ENCODE data around the gene OPCML.

OPCML gene

DNA sequence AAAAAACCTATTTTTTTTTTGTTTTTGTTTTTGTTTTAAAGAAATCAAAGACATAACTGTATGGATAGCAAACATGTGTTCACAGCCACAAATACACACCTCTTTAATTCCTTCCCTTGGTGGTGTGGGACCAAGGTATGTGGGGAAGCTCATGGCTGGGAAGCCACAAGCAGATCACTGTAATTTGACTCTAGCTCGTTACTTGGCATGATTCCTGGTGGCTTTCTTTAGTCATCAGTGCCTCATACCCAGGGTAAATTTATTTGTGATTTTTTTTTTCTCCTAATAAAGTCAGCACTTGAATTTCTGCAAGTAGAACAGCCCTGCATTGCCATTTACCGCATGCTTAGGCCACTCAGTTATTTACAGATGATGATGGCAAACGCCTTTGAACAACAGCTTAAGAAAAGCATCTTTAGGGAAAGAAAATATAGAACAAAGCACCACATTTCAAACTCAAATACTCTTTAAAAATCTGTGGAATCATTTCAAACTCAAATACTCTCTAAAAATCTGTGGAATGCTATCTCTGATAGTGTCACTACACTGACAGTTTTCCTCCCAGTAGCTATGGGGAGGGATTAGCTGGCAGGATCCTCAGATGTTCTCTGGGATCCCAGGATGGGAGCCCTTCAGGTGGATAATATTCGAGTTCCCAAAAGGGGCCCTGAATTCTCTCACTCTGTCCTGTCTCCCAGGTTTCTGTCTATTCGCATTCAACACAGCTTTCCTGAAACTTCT is 687.2 kb downstream of the OPCML start:
- Histone ChIP-seq H3K36me3 (ENCODE audit: control insufficient read depth in 2 of 2, insufficient read depth in 2 of 2, low read length in 2 of 2) (no peaks in the 10 kb centered on the region), H3K4me1 (ENCODE audit: control insufficient read depth, insufficient read depth, low read length) (no peaks in the 10 kb centered on the region), H3K27ac (ENCODE audit: low read length) (no peak overlapping the region), H3K27me3 (ENCODE audit: control insufficient read depth in 1 of 2, insufficient read depth in 2 of 2, low read length in 2 of 2) (no peaks in the 10 kb centered on the region), H3K9ac (ENCODE audit: low read length in 2 of 2) (no peak overlapping the region), H3K4me3 (ENCODE audit: low read length in 2 of 2) (no peak overlapping the region), H3K9me3 (ENCODE audit: control insufficient read depth in 2 of 2, low read length in 2 of 2) (no peaks in the 10 kb centered on the region)

DNA sequence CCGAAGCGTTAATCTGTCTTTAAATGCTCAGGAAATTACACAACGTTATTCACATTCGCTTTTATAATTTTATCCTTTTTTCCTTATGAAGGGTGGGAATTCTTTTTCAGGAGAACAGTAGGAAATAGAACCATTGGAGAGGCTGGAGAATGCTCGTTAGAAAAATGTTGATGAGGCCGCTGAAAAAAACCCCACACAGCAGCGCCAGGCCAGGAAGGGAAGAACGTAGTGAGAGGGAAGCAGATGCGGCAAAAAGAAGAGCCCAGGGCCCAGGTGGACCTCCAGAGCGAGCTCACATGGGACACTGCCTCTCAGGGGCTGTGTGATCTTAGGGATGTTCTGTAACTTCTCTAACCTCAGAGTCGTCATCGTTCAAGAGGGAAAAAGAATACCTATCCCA is 691.6 kb downstream of the OPCML start:
- Histone ChIP-seq H3K27me3 (ENCODE audit: control insufficient read depth in 1 of 2, insufficient read depth in 2 of 2, low read length in 2 of 2) (no peaks in the 10 kb centered on the region), H3K4me1 (ENCODE audit: control insufficient read depth, insufficient read depth, low read length) (no peaks in the 10 kb centered on the region), H3K9me3 (ENCODE audit: control insufficient read depth in 2 of 2, low read length in 2 of 2) (no peaks in the 10 kb centered on the region), H3K4me3 (ENCODE audit: low read length in 2 of 2) (no peak overlapping the region), H3K36me3 (ENCODE audit: control insufficient read depth in 2 of 2, insufficient read depth in 2 of 2, low read length in 2 of 2) (no peaks in the 10 kb centered on the region), H3K9ac (ENCODE audit: low read length in 2 of 2) (no peak overlapping the region), H3K27ac (ENCODE audit: low read length) (no peak overlapping the region)

DNA sequence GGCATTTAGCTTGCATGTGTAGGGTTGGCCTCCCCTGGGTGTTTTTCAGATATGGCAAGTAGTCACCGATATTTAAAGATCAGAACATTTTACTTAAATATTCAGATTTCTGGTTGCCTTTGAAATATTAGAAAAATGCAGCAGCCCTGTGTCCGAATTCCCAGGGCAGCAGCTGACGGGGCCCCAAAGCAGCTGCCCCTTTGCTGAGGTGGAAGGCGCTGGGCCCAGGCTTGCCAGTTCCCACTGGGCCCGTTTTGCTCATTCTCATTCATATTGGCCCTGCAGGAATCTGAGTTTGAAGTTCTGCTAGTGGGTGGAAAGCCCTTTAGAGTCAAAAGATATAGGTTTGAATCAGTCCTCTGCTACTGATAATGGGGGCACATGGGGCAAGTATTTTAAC is 692.1 kb downstream of the OPCML start:
- Histone ChIP-seq H3K4me1 (ENCODE audit: control insufficient read depth, insufficient read depth, low read length) (no peaks in the 10 kb centered on the region), H3K27ac (ENCODE audit: low read length) (no peak overlapping the region), H3K9ac (ENCODE audit: low read length in 2 of 2) (no peak overlapping the region), H3K4me3 (ENCODE audit: low read length in 2 of 2) (no peak overlapping the region), H3K36me3 (ENCODE audit: control insufficient read depth in 2 of 2, insufficient read depth in 2 of 2, low read length in 2 of 2) (no peaks in the 10 kb centered on the region), H3K27me3 (ENCODE audit: control insufficient read depth in 1 of 2, insufficient read depth in 2 of 2, low read length in 2 of 2) (no peaks in the 10 kb centered on the region), H3K9me3 (ENCODE audit: control insufficient read depth in 2 of 2, low read length in 2 of 2) (no peaks in the 10 kb centered on the region)

DNA sequence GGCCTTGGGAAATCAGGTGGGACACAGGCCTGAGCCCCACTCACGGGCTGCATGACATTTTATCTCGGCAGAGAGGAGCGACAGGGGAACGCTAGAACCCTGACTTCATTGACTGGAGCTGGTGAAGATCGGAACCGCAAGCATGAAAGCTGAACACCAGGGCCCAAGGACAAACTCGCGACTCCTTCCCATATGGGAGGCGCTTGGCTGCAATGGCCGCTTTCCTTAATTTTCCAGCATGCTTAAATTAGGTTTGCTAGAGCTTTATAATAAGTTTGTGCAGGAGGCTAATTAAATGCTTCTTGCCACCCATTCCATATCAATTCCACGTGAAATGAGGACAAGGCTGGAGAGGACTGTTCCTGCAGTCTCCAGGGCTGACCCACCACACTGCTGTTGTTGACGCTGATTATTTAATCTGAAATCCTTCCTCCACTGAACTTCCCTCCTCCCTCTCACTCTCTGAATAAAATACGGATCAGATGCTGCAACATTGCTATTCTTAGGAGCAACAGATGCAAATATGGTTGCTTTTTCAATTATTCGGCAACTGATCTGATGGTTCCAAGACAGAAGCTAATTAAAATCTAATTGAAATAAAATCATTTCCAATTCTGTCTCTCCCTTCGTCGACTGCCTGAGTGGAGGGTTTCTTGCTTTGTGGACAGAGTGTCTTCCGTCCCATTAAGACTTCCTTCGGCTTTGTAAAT is 692.9 kb downstream of the OPCML start:
- Histone ChIP-seq H3K4me1 (ENCODE audit: control insufficient read depth, insufficient read depth, low read length) (no peaks in the 10 kb centered on the region), H3K27me3 (ENCODE audit: control insufficient read depth in 1 of 2, insufficient read depth in 2 of 2, low read length in 2 of 2) (no peaks in the 10 kb centered on the region), H3K9me3 (ENCODE audit: control insufficient read depth in 2 of 2, low read length in 2 of 2) (no peaks in the 10 kb centered on the region), H3K4me3 (ENCODE audit: low read length in 2 of 2) (no peak overlapping the region), H3K27ac (ENCODE audit: low read length) (no peak overlapping the region), H3K9ac (ENCODE audit: low read length in 2 of 2) (no peak overlapping the region), H3K36me3 (ENCODE audit: control insufficient read depth in 2 of 2, insufficient read depth in 2 of 2, low read length in 2 of 2) (no peaks in the 10 kb centered on the region)

DNA sequence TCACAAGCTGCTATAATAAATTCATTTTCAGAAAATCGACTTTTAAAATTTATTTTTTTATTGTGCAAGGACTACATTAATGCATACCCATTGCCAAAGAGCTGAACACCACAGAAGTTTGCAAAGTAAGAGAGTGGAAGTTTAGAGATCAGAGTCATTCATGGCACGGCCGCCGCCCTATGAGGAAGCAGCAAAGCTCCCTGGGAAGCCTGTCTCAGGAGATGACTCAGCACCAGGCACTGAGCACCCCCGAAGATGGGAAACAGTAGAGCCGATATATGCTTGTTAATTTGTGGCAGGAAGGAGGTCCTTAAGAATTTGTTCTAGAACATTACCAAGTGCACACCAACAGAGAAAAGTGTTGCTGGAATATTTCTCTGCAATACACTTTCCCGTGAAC is 693.7 kb downstream of the OPCML start:
- Histone ChIP-seq H3K27ac (ENCODE audit: low read length) (no peak overlapping the region), H3K4me1 (ENCODE audit: control insufficient read depth, insufficient read depth, low read length) (no peaks in the 10 kb centered on the region), H3K36me3 (ENCODE audit: control insufficient read depth in 2 of 2, insufficient read depth in 2 of 2, low read length in 2 of 2) (no peaks in the 10 kb centered on the region), H3K9ac (ENCODE audit: low read length in 2 of 2) (no peak overlapping the region), H3K9me3 (ENCODE audit: control insufficient read depth in 2 of 2, low read length in 2 of 2) (no peaks in the 10 kb centered on the region), H3K27me3 (ENCODE audit: control insufficient read depth in 1 of 2, insufficient read depth in 2 of 2, low read length in 2 of 2) (no peaks in the 10 kb centered on the region), H3K4me3 (ENCODE audit: low read length in 2 of 2) (no peak overlapping the region)

DNA sequence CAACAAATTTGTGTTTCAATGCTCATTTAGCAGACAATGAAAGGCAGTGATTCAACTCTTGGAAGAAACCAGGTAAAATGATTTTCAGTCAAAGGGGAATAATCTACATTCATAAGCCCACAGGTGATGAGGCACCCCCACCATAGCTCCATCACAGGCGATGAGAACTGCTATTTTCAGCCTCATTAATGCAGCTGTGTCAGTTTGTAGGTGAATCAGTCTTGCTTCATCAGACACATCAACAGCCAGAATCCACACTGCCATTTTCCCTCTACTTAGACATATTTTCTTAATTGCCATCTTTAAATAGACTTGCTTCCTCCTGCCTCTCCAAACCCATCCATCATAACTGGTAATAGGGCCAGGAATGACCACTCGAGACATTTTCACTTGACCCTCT is 701.0 kb downstream of the OPCML start:
- Histone ChIP-seq H3K4me3 (ENCODE audit: low read length in 2 of 2) (no peak overlapping the region), H3K27ac (ENCODE audit: low read length) (no peak overlapping the region), H3K27me3 (ENCODE audit: control insufficient read depth in 1 of 2, insufficient read depth in 2 of 2, low read length in 2 of 2) (no peaks in the 10 kb centered on the region), H3K9ac (ENCODE audit: low read length in 2 of 2) (no peak overlapping the region), H3K36me3 (ENCODE audit: control insufficient read depth in 2 of 2, insufficient read depth in 2 of 2, low read length in 2 of 2) (no peaks in the 10 kb centered on the region), H3K4me1 (ENCODE audit: control insufficient read depth, insufficient read depth, low read length) (no peaks in the 10 kb centered on the region), H3K9me3 (ENCODE audit: control insufficient read depth in 2 of 2, low read length in 2 of 2) (no peaks in the 10 kb centered on the region)

DNA sequence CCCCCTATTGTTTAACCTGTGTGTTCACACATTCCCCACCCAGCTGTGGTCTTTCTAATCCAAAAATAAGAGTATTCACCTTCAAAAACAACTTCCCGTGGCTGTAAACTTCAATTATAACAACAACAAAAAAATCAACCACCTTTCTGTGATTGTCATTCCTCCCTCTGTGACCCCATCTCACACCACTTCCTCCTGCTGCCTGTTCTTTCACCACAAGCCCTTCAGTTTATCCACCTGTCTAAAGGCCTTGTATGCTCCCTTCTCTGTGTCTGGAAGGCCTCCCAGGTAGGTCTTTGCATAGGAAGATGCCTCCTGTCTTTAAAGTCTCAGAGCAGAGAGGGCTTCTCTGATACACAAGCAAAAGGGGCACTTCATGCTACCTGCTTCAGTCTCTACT is 707.7 kb downstream of the OPCML start:
- H3K27me3 ChIP-seq (ENCODE audit: control insufficient read depth in 1 of 2, insufficient read depth in 2 of 2, low read length in 2 of 2) = no peaks in the 10 kb centered on the region
- no peak overlapping the region for H3K27ac ChIP-seq (ENCODE audit: low read length)
- no peaks in the 10 kb centered on the region for H3K36me3 ChIP-seq (ENCODE audit: control insufficient read depth in 2 of 2, insufficient read depth in 2 of 2, low read length in 2 of 2)
- no peak overlapping the region for H3K4me3 ChIP-seq (ENCODE audit: low read length in 2 of 2)
- H3K9ac ChIP-seq (ENCODE audit: low read length in 2 of 2) = no peak overlapping the region
- no peaks in the 10 kb centered on the region for H3K9me3 ChIP-seq (ENCODE audit: control insufficient read depth in 2 of 2, low read length in 2 of 2)
- no peaks in the 10 kb centered on the region for H3K4me1 ChIP-seq (ENCODE audit: control insufficient read depth, insufficient read depth, low read length)

DNA sequence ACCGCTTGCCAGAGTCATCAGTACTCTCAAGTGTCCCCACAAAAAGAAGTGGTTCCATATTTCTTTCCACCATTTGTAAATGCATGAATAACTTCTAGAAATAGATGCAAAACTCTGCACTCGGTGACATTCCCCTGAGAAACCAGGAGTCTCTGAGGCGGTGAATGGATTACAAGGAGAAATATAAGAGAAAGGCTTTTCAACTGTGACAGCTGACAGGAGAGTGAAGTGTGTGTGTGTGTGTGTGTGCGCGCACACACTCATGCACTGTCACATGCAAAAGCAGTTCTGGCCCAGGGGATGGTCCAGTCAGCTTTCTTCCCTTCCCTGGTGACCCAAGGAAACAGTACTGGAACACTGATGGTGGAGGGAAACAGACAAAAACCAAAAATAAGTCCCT is 710.0 kb downstream of the OPCML start:
- no peaks in the 10 kb centered on the region for H3K9me3 ChIP-seq (ENCODE audit: control insufficient read depth in 2 of 2, low read length in 2 of 2)
- no peaks in the 10 kb centered on the region for H3K27me3 ChIP-seq (ENCODE audit: control insufficient read depth in 1 of 2, insufficient read depth in 2 of 2, low read length in 2 of 2)
- H3K36me3 ChIP-seq (ENCODE audit: control insufficient read depth in 2 of 2, insufficient read depth in 2 of 2, low read length in 2 of 2) = no peaks in the 10 kb centered on the region
- no peak overlapping the region for H3K4me3 ChIP-seq (ENCODE audit: low read length in 2 of 2)
- no peaks in the 10 kb centered on the region for H3K4me1 ChIP-seq (ENCODE audit: control insufficient read depth, insufficient read depth, low read length)
- H3K27ac ChIP-seq (ENCODE audit: low read length) = no peak overlapping the region
- no peak overlapping the region for H3K9ac ChIP-seq (ENCODE audit: low read length in 2 of 2)

DNA sequence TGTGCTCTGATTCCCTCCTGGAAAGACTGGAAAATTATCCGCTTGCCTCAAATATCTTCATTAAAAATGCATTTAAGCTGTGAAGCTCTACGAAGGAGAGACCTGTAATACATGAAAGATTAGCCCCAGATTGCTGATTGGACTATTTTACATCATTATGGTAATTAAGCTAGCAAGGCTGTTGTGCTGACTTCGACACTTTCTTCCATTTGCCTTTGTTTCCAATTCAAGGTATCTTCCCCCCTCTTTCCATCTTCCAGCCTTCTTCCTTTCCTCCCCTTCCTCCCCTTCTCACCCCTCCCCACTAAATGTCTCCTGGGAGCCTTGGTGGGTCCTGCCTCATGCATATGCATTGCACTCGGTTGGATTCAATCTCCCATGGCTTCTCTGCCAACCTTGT is 710.8 kb downstream of the OPCML start:
- Histone ChIP-seq H3K4me3 (ENCODE audit: low read length in 2 of 2) (no peak overlapping the region), H3K9ac (ENCODE audit: low read length in 2 of 2) (no peak overlapping the region), H3K36me3 (ENCODE audit: control insufficient read depth in 2 of 2, insufficient read depth in 2 of 2, low read length in 2 of 2) (no peaks in the 10 kb centered on the region), H3K27ac (ENCODE audit: low read length) (no peak overlapping the region), H3K27me3 (ENCODE audit: control insufficient read depth in 1 of 2, insufficient read depth in 2 of 2, low read length in 2 of 2) (no peaks in the 10 kb centered on the region), H3K4me1 (ENCODE audit: control insufficient read depth, insufficient read depth, low read length) (no peaks in the 10 kb centered on the region), H3K9me3 (ENCODE audit: control insufficient read depth in 2 of 2, low read length in 2 of 2) (no peaks in the 10 kb centered on the region)

DNA sequence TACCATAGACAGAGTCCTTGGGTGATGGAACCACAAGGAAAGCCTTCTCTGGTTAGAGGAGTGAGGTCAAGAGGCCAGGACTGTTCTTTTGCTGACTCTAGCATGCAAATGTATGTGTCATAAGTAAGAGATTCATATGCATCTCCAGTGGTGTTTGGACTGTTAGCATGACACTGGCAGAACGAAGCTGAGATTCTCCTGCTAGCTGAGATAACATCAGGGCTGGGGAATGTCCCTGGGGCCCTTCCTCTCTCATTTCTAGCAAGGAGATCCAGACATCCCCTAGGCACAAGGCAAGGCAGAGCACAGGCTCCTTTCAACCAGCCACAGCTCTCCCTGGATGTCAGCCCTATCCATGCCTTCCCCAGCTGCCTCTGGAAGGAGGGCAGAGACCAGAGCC is 711.3 kb downstream of the OPCML start:
- Histone ChIP-seq H3K27ac (ENCODE audit: low read length) (no peak overlapping the region), H3K36me3 (ENCODE audit: control insufficient read depth in 2 of 2, insufficient read depth in 2 of 2, low read length in 2 of 2) (no peaks in the 10 kb centered on the region), H3K9ac (ENCODE audit: low read length in 2 of 2) (no peak overlapping the region), H3K4me3 (ENCODE audit: low read length in 2 of 2) (no peak overlapping the region), H3K4me1 (ENCODE audit: control insufficient read depth, insufficient read depth, low read length) (no peaks in the 10 kb centered on the region), H3K9me3 (ENCODE audit: control insufficient read depth in 2 of 2, low read length in 2 of 2) (no peaks in the 10 kb centered on the region), H3K27me3 (ENCODE audit: control insufficient read depth in 1 of 2, insufficient read depth in 2 of 2, low read length in 2 of 2) (no peaks in the 10 kb centered on the region)

DNA sequence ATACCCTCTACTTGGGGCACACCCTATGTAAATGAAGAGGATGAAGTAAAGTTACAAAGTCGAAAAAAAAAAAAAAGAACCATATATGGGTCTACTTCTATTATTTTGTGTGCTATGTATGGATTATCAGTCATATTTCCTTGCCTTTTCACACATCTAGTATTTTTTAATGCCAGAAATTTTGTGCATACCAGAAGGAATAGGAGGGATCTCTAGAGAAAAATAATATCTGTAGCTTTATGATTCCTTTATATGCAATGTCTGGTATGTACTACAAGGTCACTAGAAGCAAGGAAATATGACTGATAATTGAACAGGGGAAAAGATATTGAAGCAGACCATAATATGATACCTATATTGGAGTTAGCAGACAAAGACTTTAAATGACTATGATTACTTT is 713.4 kb downstream of the OPCML start:
- no peaks in the 10 kb centered on the region for H3K9me3 ChIP-seq (ENCODE audit: control insufficient read depth in 2 of 2, low read length in 2 of 2)
- H3K9ac ChIP-seq (ENCODE audit: low read length in 2 of 2) = no peak overlapping the region
- H3K27ac ChIP-seq (ENCODE audit: low read length) = no peak overlapping the region
- no peaks in the 10 kb centered on the region for H3K36me3 ChIP-seq (ENCODE audit: control insufficient read depth in 2 of 2, insufficient read depth in 2 of 2, low read length in 2 of 2)
- no peaks in the 10 kb centered on the region for H3K27me3 ChIP-seq (ENCODE audit: control insufficient read depth in 1 of 2, insufficient read depth in 2 of 2, low read length in 2 of 2)
- H3K4me3 ChIP-seq (ENCODE audit: low read length in 2 of 2) = no peak overlapping the region
- H3K4me1 ChIP-seq (ENCODE audit: control insufficient read depth, insufficient read depth, low read length) = no peaks in the 10 kb centered on the region

Data from stomach smooth muscle (tissue), 2 donors.